ENCODE results near the gene RAB10.

- TF ChIP-seq CTCF (IDR thresholded peaks at IDR 0.05) (no peak), ZFX (IDR thresholded peaks at IDR 0.05; ENCODE audit: borderline replicate concordance) (no peak)
Observed at GRCh38 chr2:26049641-26050040, 15.8 kb downstream of the RAB10 start.
